Sigmoid colon (tissue), 7 donors: Measurements from ENCODE around the gene SMYD3. TPM values are rescaled to one million over a fixed set of nuclear protein-coding genes. Genes with fewer than 3 reads are reported as not detected.

Experiments
- DNase-seq: peaks from one replicate; pipeline ENCODE4 v3.0.0-alpha.2; 2019
- H3K27ac ChIP-seq, 4 donors: fragments of 200-600 bp; sonication (generic); one replicate each; pipeline ENCODE4 v1.5.1; 2016 to 2019; ENCODE audit warnings: mild to moderate bottlenecking in 1 of 4
- H3K27me3 ChIP-seq, 3 donors: fragments of 200-600 bp; sonication (generic); one replicate each; pipeline ENCODE4 v1.5.1; 2019; ENCODE audit warnings: mild to moderate bottlenecking in 1 of 3
- H3K36me3 ChIP-seq, 4 donors: fragments of 200-600 bp; sonication (generic); one replicate each; pipeline ENCODE4 v1.5.1; 2016 to 2019
- H3K4me1 ChIP-seq, 4 donors: fragments of 200-600 bp; sonication (generic); one replicate each; pipeline ENCODE4 v1.5.1; 2017 to 2019
- H3K4me3 ChIP-seq, 4 donors: fragments of 200-600 bp; sonication (generic); one replicate each; pipeline ENCODE4 v1.5.1; 2017 to 2019; ENCODE audit warnings: mild to moderate bottlenecking in 2 of 4, moderate library complexity in 1 of 4
- H3K9me3 ChIP-seq, 4 donors: fragments of 200-600 bp in 3 of 4; sonication (generic) in 3 of 4; one replicate each; pipeline versions ENCODE4 v1.5.1 to v1.6.1; 2013 to 2019
- EP300 ChIP-seq, 4 donors: sonication (generic); formaldehyde crosslinking; IDR thresholded peaks; one replicate each; pipeline ENCODE4 v1.6.1; 2017; ENCODE audit warnings: antibody characterized with exemption in 4 of 4
- POLR2A ChIP-seq, 2 donors: fragments of 450-650 bp; IDR thresholded peaks; one replicate each; pipeline ENCODE4 v1.6.1; 2016; ENCODE audit warnings: antibody characterized with exemption in 2 of 2, mild to moderate bottlenecking in 2 of 2, moderate library complexity in 2 of 2
- POLR2AphosphoS5 ChIP-seq, 4 donors: sonication (generic); formaldehyde crosslinking; IDR thresholded peaks; one replicate each; pipeline ENCODE4 v1.6.1; 2017; ENCODE audit warnings: antibody characterized with exemption in 4 of 4
- WGBS, 2 donors: extraction: QIAGEN DNeasy Blood & Tissue Kit; methylation state at CpG; one replicate each; pipeline ENCODE4 v1.1.7; 2013; 5-methylcytosine and 5-hydroxymethylcytosine counted together
- intact Hi-C: fragments of 100-400 bp; cut with DNase I; formaldehyde crosslinking; loops from one replicate; pipeline ENCODE4 v1.15.1; 2023
- polyA plus RNA-seq, 3 donors: library from polyadenylated mRNA; stranded (reverse); fragments of 200-250 nt; gene quantifications; one replicate each; pipeline ENCODE4 v1.2.3, GENCODE V29; 2013
- total RNA-seq, 4 donors: library from RNA; depleted of rRNA; stranded (reverse); fragments of >200 nt; gene quantifications; one replicate each; pipeline ENCODE4 v1.1.0, GENCODE V29; 2016
- TF ChIP-seq, protein P1 (sequence below), 4 experiments: fragments of 450-650 bp in 3 of 4; fragments of 200-600 bp in 1 of 4; IDR thresholded peaks; one replicate each; pipeline ENCODE4 v1.5.1; 2016 to 2019; ENCODE audit warnings: antibody characterized with exemption in 4 of 4, mild to moderate bottlenecking in 3 of 4, moderate library complexity in 2 of 4
- donor health status: healthy with polysubstance abuse.
- donor health status: Bipolar disorder and iron deficiency.
- donor health status: healthy.

SMYD3 gene
- total and polyA plus RNA-seq, 7 donors, result 8.7 to 23.8 (median 17.1) TPM

DNA sequence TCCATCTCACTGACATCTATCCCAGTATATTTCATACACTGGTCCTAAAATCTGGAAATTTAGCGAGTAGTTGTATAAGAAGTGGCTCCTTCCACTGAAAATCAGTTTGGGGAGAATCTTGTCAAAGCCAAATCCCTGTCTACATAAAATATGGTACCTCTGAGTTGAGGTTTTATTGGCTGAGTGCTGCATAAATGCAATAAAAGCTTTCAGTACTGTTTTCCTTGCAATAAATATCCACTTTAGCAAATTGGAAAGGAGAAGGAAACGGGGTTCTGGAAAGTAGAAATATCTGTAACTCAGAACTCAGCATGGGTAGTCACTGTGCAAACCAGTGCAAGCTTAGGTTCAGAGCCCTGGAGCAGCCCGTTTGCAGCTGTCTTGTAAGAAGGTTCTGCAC lies 580.2 kb downstream of the SMYD3 start:
- intact Hi-C loops, result no loop called here
- no peaks in the 10 kb centered on the region for H3K27me3 ChIP-seq
- WGBS, 2 donors, result 74 to 84% methylated on average over 3 of the region's 3 CpGs
- peaks cover 0 to 6% (median 4%) of the 10 kb centered on the region in 4 donors for H3K4me1 ChIP-seq
- no peaks in the 10 kb centered on the region for H3K9me3 ChIP-seq
- H3K4me3 ChIP-seq, result no peak overlapping the region
- no peak for TF ChIP-seq EP300 (IDR thresholded peaks at IDR 0.05)
- TF ChIP-seq, protein P1, sequence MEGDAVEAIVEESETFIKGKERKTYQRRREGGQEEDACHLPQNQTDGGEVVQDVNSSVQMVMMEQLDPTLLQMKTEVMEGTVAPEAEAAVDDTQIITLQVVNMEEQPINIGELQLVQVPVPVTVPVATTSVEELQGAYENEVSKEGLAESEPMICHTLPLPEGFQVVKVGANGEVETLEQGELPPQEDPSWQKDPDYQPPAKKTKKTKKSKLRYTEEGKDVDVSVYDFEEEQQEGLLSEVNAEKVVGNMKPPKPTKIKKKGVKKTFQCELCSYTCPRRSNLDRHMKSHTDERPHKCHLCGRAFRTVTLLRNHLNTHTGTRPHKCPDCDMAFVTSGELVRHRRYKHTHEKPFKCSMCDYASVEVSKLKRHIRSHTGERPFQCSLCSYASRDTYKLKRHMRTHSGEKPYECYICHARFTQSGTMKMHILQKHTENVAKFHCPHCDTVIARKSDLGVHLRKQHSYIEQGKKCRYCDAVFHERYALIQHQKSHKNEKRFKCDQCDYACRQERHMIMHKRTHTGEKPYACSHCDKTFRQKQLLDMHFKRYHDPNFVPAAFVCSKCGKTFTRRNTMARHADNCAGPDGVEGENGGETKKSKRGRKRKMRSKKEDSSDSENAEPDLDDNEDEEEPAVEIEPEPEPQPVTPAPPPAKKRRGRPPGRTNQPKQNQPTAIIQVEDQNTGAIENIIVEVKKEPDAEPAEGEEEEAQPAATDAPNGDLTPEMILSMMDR (IDR thresholded peaks at IDR 0.05), result no peak
- no peak for TF ChIP-seq POLR2AphosphoS5 (IDR thresholded peaks at IDR 0.05)
- TF ChIP-seq POLR2A (IDR thresholded peaks at IDR 0.05), result no peak
- H3K36me3 ChIP-seq, result no peaks in the 10 kb centered on the region
- DNase-seq, result no peak
- no peak overlapping the region for H3K27ac ChIP-seq

DNA sequence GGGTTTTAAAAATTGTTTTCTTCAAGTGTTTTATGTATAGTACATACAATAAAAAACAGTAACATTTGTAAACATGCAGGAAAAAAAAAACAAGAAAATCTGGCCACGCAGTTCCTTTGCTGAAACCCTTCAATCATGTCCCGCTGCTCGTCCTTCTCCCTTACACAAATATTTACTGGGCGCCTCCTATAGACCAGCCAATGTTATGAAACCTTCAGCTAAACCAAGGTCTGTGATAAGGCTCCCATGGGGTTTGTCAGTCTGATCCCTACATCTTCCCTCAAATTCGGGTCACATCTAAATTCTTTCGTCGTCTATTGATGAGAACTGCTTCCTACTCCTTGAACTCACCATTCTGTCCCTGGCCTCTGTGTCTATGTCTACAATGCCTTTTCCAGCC lies 583.9 kb downstream of the SMYD3 start:
- H3K27me3 ChIP-seq, result no peaks in the 10 kb centered on the region
- H3K9me3 ChIP-seq, result no peaks in the 10 kb centered on the region
- H3K36me3 ChIP-seq, result no peaks in the 10 kb centered on the region
- no peak for DNase-seq
- intact Hi-C loops, result no loop called here
- 86 to 89% methylated on average over 7 of the region's 7 CpGs for WGBS, 2 donors
- no peak for TF ChIP-seq EP300 (IDR thresholded peaks at IDR 0.05)
- no peak for TF ChIP-seq POLR2A (IDR thresholded peaks at IDR 0.05)
- TF ChIP-seq POLR2AphosphoS5 (IDR thresholded peaks at IDR 0.05), result no peak
- TF ChIP-seq, protein P1 (IDR thresholded peaks at IDR 0.05), result no peak
- H3K4me1 ChIP-seq, result no peaks in the 10 kb centered on the region
- no peak overlapping the region for H3K4me3 ChIP-seq
- no peak overlapping the region for H3K27ac ChIP-seq

DNA sequence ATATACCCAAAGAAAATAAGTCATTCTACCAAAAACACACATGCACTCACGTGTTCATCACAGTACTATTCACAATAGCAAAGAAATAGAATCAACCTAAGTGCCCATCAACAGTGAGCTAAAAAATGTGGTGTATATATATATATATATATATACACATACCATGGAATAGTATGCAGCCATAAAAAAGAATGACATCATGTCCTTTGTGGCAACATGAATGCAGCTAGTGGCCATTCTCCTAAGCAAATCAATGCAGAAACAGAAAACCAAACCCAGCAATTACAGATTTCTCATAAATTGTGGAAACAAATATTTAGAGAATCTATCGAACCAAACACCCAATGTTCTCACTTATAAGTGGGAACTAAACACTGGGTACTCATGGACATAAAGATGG lies 585.7 kb downstream of the SMYD3 start:
- WGBS, 2 donors, result 95 to 96% methylated on average over 2 of the region's 2 CpGs
- intact Hi-C loops, result no loop called here
- Histone ChIP-seq H3K9me3 (no peaks in the 10 kb centered on the region), H3K27ac (no peak overlapping the region), H3K4me3 (no peak overlapping the region), H3K27me3 (no peaks in the 10 kb centered on the region), H3K36me3 (no peaks in the 10 kb centered on the region), H3K4me1 (no peaks in the 10 kb centered on the region)
- DNase-seq, result no peak
- TF ChIP-seq, protein P1 (IDR thresholded peaks at IDR 0.05), result no peak
- no peak for TF ChIP-seq POLR2A (IDR thresholded peaks at IDR 0.05)
- no peak for TF ChIP-seq EP300 (IDR thresholded peaks at IDR 0.05)
- no peak for TF ChIP-seq POLR2AphosphoS5 (IDR thresholded peaks at IDR 0.05)

DNA sequence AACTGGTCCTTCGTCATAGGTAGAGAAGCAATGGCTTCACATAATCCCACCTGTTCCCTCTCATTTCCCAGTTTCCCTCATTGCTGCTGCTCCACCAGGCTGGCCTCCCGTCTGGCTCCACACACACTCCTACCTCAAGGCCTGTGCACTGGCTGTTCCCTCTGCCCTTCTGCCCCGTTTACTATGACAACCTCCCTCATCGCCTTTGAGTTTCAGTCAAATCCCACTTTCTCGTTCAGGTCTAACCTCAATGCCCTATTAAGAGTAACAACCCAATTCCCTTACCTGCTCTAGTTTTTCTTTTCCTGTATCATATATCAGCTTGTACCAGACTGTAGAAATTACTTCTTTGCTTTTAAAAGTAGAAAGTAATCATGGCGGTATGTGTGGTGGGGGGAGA lies 589.7 kb downstream of the SMYD3 start:
- no peak for DNase-seq
- H3K36me3 ChIP-seq, result no peaks in the 10 kb centered on the region
- no peaks in the 10 kb centered on the region for H3K4me1 ChIP-seq
- no peak overlapping the region for H3K27ac ChIP-seq
- no peaks in the 10 kb centered on the region for H3K27me3 ChIP-seq
- no peaks in the 10 kb centered on the region for H3K9me3 ChIP-seq
- no peak overlapping the region for H3K4me3 ChIP-seq
- 88 to 89% methylated on average over 6 of the region's 6 CpGs for WGBS, 2 donors
- intact Hi-C loops, result no loop called here
- TF ChIP-seq POLR2AphosphoS5 (IDR thresholded peaks at IDR 0.05), result no peak
- TF ChIP-seq, protein P1 (IDR thresholded peaks at IDR 0.05), result no peak
- TF ChIP-seq EP300 (IDR thresholded peaks at IDR 0.05), result no peak
- TF ChIP-seq POLR2A (IDR thresholded peaks at IDR 0.05), result no peak

DNA sequence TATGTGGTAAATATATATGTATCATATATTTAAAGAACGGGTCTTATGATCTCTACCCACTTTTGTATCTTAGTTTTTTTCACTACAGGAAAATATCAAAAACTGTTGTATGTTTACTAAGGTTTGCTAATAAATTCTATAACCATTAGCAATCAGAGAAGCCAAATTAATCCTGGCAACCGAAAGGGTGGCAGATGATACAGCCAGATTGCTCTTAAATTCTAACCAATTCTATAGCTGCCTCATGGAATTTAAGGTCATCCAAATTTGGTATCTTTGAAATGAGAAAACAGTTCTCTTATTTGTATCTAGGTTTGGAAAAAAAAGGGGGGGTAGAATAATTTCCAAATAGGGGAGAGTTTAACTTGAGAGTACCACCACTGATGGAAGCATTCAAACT lies 591.2 kb downstream of the SMYD3 start:
- H3K9me3 ChIP-seq, result no peaks in the 10 kb centered on the region
- no peaks in the 10 kb centered on the region for H3K27me3 ChIP-seq
- 93% methylated on average over 2 of the region's 2 CpGs for WGBS, 2 donors
- no peak for DNase-seq
- H3K4me1 ChIP-seq, result no peaks in the 10 kb centered on the region
- TF ChIP-seq POLR2A (IDR thresholded peaks at IDR 0.05) (no peak), POLR2AphosphoS5 (IDR thresholded peaks at IDR 0.05) (no peak), EP300 (IDR thresholded peaks at IDR 0.05) (no peak)
- TF ChIP-seq, protein P1 (IDR thresholded peaks at IDR 0.05), result no peak
- intact Hi-C loops, result no loop called here
- no peak overlapping the region for H3K27ac ChIP-seq
- no peaks in the 10 kb centered on the region for H3K36me3 ChIP-seq
- no peak overlapping the region for H3K4me3 ChIP-seq
